Measurements from ENCODE around the gene CAMSAP1. TPM values are rescaled to one million over a fixed set of nuclear protein-coding genes. Genes with fewer than 3 reads are reported as not detected.

Gene CAMSAP1
- total RNA-seq, 1 experiment from 2014 or later, result 24.8 TPM

DNA sequence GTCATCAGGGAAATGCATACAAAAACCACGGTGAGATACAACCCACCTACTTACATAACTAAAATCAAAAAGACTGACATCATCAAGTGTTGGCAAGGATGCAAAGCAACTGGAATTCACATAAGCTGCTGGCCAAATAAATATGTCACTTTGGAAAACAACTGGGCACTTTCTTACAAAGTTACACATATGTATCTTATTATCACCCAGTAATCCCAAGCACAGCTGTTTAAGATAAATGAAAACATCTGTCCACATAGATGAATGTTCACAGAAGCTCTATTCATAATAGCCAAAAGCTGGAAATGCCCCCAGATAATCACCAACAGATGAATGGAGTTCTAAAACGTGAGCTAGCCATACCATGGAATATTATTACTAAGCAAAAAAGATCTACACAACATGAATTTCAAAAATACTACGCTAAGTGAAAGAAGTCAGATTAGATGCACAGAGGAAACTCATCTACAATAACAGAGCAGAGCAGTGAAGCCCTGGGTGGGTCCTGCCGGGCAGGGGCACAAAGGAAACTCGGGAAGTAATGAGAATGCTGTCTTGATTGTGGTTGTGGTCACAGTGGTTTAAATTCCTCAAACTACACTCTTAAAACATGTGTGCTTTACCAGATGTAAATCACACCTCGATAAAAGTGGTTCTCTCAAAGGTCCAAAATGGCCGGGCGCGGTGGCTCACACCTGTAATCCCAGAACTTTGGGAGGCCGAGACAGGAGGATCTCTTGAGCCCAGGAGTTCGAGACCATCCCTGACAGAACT lies 8.5 kb downstream of the CAMSAP1 start:
- ChIA-PET POLR2A (interaction anchor here (0.5 to 0.7 kb wide), 2 partner anchors 19 to 34 kb away, joined by 3 to 8 read pairs; no protein-coding TSS in a partner anchor), CTCF (no interaction called here)

DNA sequence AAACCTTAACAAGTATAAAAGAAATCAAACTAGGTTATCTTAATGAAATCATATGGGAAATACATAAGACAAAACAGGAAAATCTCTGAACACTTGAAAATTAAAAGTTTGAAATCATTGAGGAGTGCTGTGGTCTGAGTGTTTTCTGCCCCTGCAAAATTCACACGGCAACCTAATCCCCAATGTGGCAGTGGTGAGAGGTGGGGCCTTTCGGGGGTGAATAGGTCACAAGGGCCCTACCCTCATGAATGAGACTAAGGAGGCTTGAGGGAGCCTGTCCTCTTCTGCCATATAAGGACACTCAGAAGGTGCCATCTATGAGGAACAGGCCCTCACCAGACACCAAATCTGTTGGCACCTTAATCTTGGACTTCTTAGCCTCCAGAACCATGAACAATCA lies 10.7 kb downstream of the CAMSAP1 start:
- intact Hi-C loops (cut with micrococcal nuclease; ENCODE audit: unreplicated experiment), result no loop called here
- ATAC-seq (no peak), DNase-seq (ENCODE audit: low read depth, low spot score) (no peak)
- no peak overlapping the region for H3K27ac ChIP-seq (ENCODE audit: low read length)
- no peaks in the 10 kb centered on the region; the same call in 1 of the 2 replicates for H3K4me1 ChIP-seq (ENCODE audit: control insufficient read depth, insufficient read depth, low read length)
- peaks cover 5% of the 10 kb centered on the region; the same call in 1 of the 2 replicates for H3K9me3 ChIP-seq (ENCODE audit: control insufficient read depth, insufficient read depth, low read depth, low read length)
- no peaks in the 10 kb centered on the region for H3K36me3 ChIP-seq (ENCODE audit: control insufficient read depth, insufficient read depth, low read length)
- H3K27me3 ChIP-seq (ENCODE audit: control insufficient read depth, insufficient read depth, low read length), result no peaks in the 10 kb centered on the region
- ChIA-PET POLR2A (interaction anchor here (0.6 kb wide), 1 partner anchor 11 kb away, joined by 4 read pairs; the partner anchor contains the start of gene CAMSAP1), CTCF (no interaction called here)
- H3K4me3 ChIP-seq (ENCODE audit: low read depth in 2 of 2, low read length in 2 of 2), result no peak overlapping the region
- BruUV-seq (replicated peaks), result no TSS peak
- in situ Hi-C loops (cut with HindIII; ENCODE audit: low pct_unique_long_range_greater_than_20kb, low sequenced_read_pairs), result no loop called here
- no peak for TF ChIP-seq REST (IDR thresholded peaks at IDR 0.05; ENCODE audit: insufficient read depth in 1 of 2, low read depth in 2 of 2, low read length in 1 of 2)
- no peak for TF ChIP-seq TCF7L2 (IDR thresholded peaks at IDR 0.05; ENCODE audit: low read depth, low read length)
- no peak for TF ChIP-seq CTCF (IDR thresholded peaks at IDR 0.05)
- TF ChIP-seq POLR2AphosphoS5 (IDR thresholded peaks at IDR 0.05; ENCODE audit: low read depth, low read length), result no peak
- TF ChIP-seq SIN3A (IDR thresholded peaks at IDR 0.05; ENCODE audit: borderline replicate concordance, insufficient read depth, low read depth, low read length), result no peak

More for the DNA sequence above, 8.5 kb downstream of the CAMSAP1 start:
- Histone ChIP-seq H3K4me1 (ENCODE audit: control insufficient read depth, insufficient read depth, low read length) (no peaks in the 10 kb centered on the region), H3K27me3 (ENCODE audit: control insufficient read depth, insufficient read depth, low read length) (no peaks in the 10 kb centered on the region), H3K4me3 (ENCODE audit: low read depth in 2 of 2, low read length in 2 of 2) (no peak overlapping the region), H3K9me3 (ENCODE audit: control insufficient read depth, insufficient read depth, low read depth, low read length) (peaks cover 5% of the 10 kb centered on the region; the same call in 1 of the 2 replicates), H3K36me3 (ENCODE audit: control insufficient read depth, insufficient read depth, low read length) (no peaks in the 10 kb centered on the region), H3K27ac (ENCODE audit: low read length) (no peak overlapping the region)
- no peak for TF ChIP-seq CTCF (IDR thresholded peaks at IDR 0.05)
- TF ChIP-seq TCF7L2 (IDR thresholded peaks at IDR 0.05; ENCODE audit: low read depth, low read length), result no peak
- no peak for TF ChIP-seq POLR2AphosphoS5 (IDR thresholded peaks at IDR 0.05; ENCODE audit: low read depth, low read length)
- TF ChIP-seq SIN3A (IDR thresholded peaks at IDR 0.05; ENCODE audit: borderline replicate concordance, insufficient read depth, low read depth, low read length), result no peak
- TF ChIP-seq REST (IDR thresholded peaks at IDR 0.05; ENCODE audit: insufficient read depth in 1 of 2, low read depth in 2 of 2, low read length in 1 of 2), result no peak
- ATAC-seq, result no peak
- in situ Hi-C loops (cut with HindIII; ENCODE audit: low pct_unique_long_range_greater_than_20kb, low sequenced_read_pairs) (no loop called here), intact Hi-C loops (cut with micrococcal nuclease; ENCODE audit: unreplicated experiment) (no loop called here)
- DNase-seq (ENCODE audit: low read depth, low spot score), result no peak
- BruUV-seq (replicated peaks), result no TSS peak
